Measurements from ENCODE around the gene CD151.

The CD151 gene

GRCh38 chr11:832529-833113 is at the start of gene CD151:
TSS of gene CD151 (plus strand) at chr11:832952. CDS start at chr11:836070, 3,118 bp downstream.
- DNase-seq (ENCODE audit: low read depth in 2 of 2): no peak

GRCh38 chr11:783581-784015 is 49.2 kb upstream of the CD151 start:
- DNase-seq (ENCODE audit: low read depth in 2 of 2): peak; percentile 75

- DNase-seq (ENCODE audit: low read depth in 2 of 2): no peak
Measured at GRCh38 chr11:786235-787083, 46.3 kb upstream of the CD151 start.

GRCh38 chr11:787084-787675 is 45.6 kb upstream of the CD151 start:
- DNase-seq (ENCODE audit: low read depth in 2 of 2): no peak

GRCh38 chr11:788009-788640 is 44.6 kb upstream of the CD151 start:
- DNase-seq (ENCODE audit: low read depth in 2 of 2): no peak

- no peak for DNase-seq (ENCODE audit: low read depth in 2 of 2)
Measured at GRCh38 chr11:788953-789940, 43.5 kb upstream of the CD151 start.

DNA sequence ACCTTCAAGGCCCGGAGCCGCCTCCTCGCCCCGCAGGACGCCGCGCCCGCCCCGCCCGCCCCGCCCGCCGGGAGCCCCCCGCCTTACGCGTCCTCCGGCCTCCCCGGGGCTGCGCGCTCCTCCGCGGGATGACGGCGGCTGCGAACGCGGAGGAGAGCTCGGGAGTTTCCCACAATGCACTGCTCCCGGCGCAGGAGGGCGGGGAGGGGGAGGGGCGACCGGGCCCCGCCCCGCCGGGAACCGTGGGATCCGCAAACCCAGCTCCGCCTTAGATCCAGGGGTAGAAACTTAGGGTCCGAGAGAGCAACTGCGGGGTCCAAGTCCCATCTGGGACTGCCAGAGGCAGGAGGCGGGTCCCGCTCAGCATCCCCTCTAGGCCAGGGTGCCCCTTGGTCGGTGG is 42.8 kb upstream of the CD151 start, which contains the start of gene CEND1:
CEND1 (minus strand) TSS at position 148 of the 400 bp plus-strand sequence. CDS start 1,514 bp downstream, outside the sequence.
- DNase-seq (ENCODE audit: low read depth in 2 of 2): peak in 1 of 2 experiments; percentile 12

GRCh38 chr11:790721-791564 is 41.8 kb upstream of the CD151 start:
- no peak for DNase-seq (ENCODE audit: low read depth in 2 of 2)

- DNase-seq (ENCODE audit: low read depth in 2 of 2): no peak
Measured at GRCh38 chr11:791658-792534, 40.9 kb upstream of the CD151 start.

DNA sequence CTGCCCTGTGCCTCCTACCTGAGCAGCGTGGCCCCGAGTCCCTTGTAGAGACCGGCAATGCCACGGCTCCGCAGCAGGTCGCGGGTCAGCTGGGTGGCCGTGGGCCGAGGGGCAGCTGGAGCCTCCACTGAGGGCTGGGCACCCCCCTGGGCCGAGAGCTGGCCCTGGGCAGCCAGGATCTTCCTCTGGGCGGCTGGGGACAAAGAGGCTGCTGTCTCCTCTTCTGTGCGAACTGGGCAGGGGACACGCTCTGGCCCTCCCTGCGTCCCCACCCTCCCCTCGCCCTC is 40.3 kb upstream of the CD151 start:
- DNase-seq (ENCODE audit: low read depth in 2 of 2): no peak

DNA sequence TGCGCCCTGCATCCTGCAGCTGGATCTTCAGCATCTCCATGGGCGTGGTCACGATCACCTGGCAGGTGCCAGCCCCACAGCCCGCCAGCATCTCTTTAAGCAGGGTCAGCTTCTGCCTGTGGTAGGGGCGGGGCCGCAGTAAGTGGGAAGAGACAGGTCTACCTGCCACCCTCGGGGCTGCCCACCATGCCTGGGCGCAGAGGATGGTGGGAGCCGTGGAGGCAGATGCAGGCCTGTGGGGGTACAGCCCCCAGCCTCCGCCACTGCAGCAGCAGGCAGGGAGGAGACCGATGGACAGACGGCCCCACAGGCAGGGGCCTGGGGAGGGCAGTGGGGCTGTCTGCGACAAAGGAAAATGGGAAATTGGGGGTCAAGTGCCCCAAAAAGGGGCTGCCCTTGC is 39.9 kb upstream of the CD151 start:
- DNase-seq (ENCODE audit: low read depth in 2 of 2): no peak

GRCh38 chr11:793556-793955 is 39.2 kb upstream of the CD151 start:
- DNase-seq (ENCODE audit: low read depth in 2 of 2): no peak

DNA sequence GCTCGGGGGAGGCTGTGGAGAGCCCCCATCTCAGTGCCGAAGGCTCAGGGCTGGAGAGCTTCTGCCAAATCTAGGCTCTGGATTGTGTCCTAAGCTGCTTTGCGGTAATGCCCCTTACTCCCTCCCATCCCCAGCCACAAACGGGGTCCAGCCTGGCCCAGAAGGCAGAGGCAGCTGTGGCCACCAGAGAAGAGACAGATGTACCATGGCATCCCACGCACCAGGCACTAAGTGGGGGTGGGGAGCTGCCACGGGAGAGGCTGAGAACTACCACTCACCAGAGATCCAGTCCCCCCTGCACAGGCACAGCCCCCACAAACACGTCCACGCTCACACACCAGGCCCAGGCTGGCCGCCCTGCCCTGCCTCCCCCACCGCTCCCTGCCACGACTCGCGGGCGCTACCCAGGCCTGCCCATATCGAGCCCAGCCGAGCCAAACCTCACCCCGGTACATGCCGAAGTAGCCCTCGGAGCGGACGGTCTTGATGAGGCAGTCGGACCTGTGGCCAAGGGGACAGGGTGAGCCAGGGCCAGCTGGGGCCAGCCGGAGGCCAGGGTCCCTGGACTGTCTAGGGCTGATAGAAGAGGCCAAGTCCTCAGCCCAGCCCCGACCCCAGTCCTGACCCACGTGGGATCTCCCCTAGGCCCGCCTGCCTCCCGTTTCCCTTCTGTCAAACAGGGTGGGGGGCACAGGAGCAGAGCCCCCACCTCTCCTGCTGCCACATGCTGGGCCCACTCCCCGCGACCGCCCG is 38.6 kb upstream of the CD151 start:
- no peak for DNase-seq (ENCODE audit: low read depth in 2 of 2)

DNA sequence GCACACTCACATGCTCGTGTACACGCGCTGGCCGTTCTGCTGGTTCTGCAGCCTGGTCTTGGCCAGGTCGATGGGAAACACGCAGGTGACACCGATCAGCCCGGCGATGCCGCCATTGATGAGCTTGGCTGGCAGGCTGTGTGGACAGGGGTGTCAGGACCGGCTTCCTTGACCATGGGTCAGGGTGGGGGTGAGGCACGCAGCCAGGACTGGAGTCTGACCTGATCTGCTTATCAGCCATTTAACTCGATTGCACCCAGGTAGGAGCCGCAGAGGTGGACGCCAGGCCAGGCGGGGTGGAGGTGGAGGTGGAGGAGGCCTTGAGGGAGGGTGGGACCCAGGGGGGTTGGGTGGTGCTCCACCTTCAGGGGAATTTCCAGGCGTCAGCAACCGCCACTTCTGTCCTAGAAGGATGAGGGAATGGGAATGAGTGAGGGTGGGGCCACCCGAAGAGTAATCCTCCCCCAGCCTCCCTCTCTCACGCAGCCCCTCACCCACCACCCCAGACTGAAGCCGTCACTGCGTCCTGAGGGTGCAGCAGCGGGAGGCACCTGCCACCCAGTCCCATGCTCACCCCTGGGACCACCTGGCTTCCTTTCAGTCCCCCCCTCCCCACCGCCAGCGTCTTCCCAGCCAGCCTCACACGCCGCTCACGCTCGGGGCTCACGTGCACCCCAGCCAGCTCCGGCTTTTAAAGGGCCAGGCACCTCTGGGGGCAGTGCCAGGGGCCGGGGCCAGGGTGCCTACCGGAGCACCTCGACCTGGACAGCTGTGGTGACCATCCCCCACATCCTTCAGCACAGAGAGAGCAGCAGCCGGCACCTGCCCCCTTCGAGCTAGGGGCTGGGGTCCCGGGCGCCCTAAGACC is 37.8 kb upstream of the CD151 start:
- no peak for DNase-seq (ENCODE audit: low read depth in 2 of 2)

DNA sequence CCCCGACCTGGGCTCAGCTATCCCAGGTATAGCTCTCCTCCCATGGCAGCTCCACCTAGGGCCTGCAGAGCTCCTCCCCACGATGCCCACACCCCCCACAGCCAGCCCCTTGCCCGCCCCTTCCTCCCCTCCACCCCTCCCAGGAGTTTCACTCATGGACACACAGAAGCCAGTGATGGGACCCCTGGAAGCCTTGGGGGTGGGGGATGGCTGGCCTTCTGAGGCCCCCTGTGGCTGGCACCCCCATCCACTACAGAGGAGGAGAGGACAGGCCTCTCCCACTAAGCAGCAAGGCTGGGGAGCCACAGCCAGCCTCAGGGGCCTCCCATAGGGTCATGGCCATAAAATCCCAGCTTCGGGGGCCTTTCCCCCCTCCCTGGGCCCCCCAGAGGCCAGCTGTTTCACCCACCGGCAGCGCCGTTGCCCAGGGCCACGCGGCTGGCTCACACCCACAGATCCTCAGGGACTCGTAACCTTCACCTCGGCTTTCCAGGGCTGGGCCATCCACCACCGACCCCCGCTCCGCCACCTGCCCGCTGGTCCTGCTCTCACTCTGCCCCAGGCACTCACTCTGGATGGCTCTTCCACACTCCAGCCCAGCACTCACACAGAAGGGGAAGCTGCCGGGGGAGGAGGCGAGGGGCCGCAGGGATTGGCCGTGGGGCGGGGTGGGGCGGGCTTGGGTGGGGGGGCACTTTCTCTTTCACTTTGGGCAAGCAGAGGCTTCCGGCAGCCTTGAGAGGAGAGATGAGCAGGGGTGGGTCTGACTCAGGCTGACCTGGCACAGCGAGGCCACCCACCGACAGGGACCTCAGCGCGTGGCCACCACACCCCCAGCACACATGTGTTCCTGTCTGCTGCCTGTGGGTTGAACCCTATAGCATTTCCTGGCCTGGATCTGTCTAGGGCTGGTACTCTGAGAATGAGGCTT is 36.9 kb upstream of the CD151 start:
- DNase-seq (ENCODE audit: low read depth in 2 of 2): peak; percentile 43 to 49

DNA sequence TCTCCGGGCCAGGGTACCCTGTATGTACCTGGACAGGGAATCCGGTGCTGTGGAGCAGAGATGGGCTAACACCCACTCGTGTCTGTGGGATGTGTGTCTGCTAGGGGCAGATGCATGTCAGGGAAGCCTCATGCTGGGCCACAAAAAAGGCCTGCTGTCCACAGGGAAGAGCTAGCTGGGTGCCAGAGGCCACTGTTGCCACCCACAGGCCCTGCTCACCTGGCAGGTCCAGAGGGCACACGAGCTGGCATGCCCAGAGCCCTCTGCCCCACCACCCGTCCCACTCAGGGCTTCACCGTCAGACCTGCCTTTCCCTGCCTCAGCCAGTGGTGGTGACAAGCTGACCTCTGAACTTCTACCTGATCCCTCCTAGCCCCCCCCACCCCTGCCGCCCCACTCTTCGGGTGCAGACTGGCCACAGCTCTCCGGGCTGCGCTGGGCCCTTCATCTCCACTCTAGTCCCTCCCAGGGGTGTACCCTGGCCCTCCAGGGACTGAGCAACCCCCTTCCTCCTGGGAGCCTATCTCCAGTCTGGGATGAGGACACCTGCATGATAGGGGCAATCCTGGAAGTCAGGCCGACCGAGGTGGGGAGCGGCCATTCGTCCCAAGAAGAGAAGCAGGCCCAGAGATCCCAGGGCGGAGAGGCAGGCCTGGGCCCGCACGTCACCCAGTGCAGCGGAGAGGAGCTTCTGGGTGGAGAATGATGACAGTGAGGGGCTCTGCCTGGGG is 36.0 kb upstream of the CD151 start:
- no peak for DNase-seq (ENCODE audit: low read depth in 2 of 2)

All from fibroblast of skin of left quadriceps (primary cell).